ENCODE data around the gene INSIG1.

DNA sequence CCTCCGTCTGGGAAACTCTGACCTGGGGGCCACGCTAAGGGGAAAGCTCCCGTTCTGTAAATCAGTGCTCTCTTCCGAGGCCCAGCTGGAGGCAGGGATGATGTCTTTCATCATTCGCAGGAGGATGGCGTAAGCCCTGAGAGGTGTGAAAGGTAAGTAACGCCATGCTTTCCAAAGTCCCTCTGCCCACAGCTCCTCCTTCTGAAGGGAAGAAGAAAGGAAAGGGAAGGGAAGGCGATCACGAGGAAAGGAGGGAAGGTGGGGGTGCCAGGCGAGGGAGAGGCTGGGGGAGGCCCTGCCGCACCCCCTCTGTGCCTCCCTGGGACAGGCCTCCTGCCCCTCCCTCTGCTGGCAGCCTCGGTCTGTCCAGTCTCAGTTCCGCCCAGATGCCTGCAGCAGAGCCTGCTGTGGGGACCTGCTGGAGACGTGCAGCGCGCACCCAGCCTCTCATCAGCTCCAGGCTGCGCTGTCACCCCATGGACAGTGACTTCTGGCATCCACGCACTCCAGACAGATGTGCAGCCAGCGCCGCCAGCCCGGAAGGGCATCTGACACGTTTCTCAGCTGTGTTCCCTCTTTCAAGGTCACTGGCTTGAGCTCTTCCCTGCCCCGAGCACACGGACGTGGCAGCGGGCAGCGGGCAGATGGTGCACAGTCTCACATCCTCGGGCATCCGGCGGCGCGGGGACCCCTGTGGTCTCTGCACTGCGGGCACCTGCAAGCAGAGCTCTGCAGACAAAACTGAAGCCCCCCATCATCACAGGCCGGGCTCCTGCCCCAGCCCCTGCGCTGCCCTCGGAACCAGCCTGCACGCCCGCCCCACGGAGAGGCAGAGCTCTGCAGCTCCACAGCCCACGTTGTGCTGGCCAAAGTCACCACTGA, 60.6 kb downstream of the INSIG1 start:
- no peak for TF ChIP-seq EZH2phosphoT487 (IDR thresholded peaks at IDR 0.05; ENCODE audit: insufficient read depth, low read depth)
- no peak for TF ChIP-seq EZH2 (IDR thresholded peaks at IDR 0.05; ENCODE audit: insufficient read depth, poor library complexity, severe bottlenecking)
